H1 (cell line): Measurements from ENCODE around the gene LIPA. TPM values are rescaled to one million over a fixed set of nuclear protein-coding genes. Genes with fewer than 3 reads are reported as not detected.

ENCODE experiments used
- CTCF ChIA-PET: fragments of 300-600 bp; sonication (Branson Sonifier 250); formaldehyde crosslinking; loops from one replicate; lab custom pipeline; 2021; ENCODE audit not compliant: partially characterized antibody; lab: Charles Lee
- POLR2A ChIA-PET: fragments of 300-600 bp; sonication (Branson Sonifier 250); formaldehyde crosslinking; loops from one replicate; lab custom pipeline; 2021; ENCODE audit warnings: inconsistent platforms; ENCODE audit not compliant: partially characterized antibody; lab: Charles Lee
- DNase-seq, 2 experiments: peaks; one replicate each; pipeline versions ENCODE4 v3.0.0 to v3.0.0-alpha.2; 2010 to 2022; ENCODE audit warnings: low spot score in 2 of 2, low read depth in 1 of 2, mixed read lengths in 1 of 2
- FAIRE-seq: peaks from 2 replicates; lab custom pipeline; 2011; peaks lifted over from hg19 to GRCh38; lab: Jason Lieb, UNC
- H2AFZ ChIP-seq: 2 replicates; pipeline ENCODE4 v1.8.1; 2012; ENCODE audit warnings: low read length, inconsistent platforms
- H2AK5ac ChIP-seq: 2 replicates; pipeline ENCODE4 v1.6.1; 2013; ENCODE audit warnings: low read depth, low read length
- H2BK120ac ChIP-seq: replicated peaks from 2 replicates; pipeline ENCODE3; 2013; ENCODE audit warnings: low read depth, low read length, inconsistent platforms
- H2BK12ac ChIP-seq: 2 replicates; pipeline ENCODE4 v1.6.1; 2013; ENCODE audit warnings: low read depth, low read length
- H2BK15ac ChIP-seq: 2 replicates; pipeline ENCODE4 v1.6.1; 2013; ENCODE audit warnings: low read length
- H2BK20ac ChIP-seq: 2 replicates; pipeline ENCODE4 v1.6.1; 2013; ENCODE audit warnings: low read length
- H2BK5ac ChIP-seq: 2 replicates; pipeline ENCODE4 v1.6.1; 2013; ENCODE audit warnings: low read depth, low read length
- H3K14ac ChIP-seq: 2 replicates; pipeline ENCODE4 v1.6.1; 2013; ENCODE audit warnings: inconsistent platforms; ENCODE audit not compliant: insufficient read length
- H3K18ac ChIP-seq: 2 replicates; pipeline ENCODE4 v1.6.1; 2013; ENCODE audit warnings: low read length; ENCODE audit errors: extremely low read depth
- H3K23ac ChIP-seq: 2 replicates; pipeline ENCODE4 v1.6.1; 2013; ENCODE audit warnings: inconsistent platforms; ENCODE audit not compliant: insufficient read length
- H3K23me2 ChIP-seq: 2 replicates; pipeline ENCODE4 v1.6.1; 2013; ENCODE audit warnings: low read depth, low read length
- H3K27ac ChIP-seq: 2 replicates; pipeline ENCODE4 v1.6.1; 2011; ENCODE audit warnings: low read depth, low read length, inconsistent platforms
- H3K27me3 ChIP-seq, 4 experiments: replicated peaks in 1 of 4; 1 replicate in 1 of 4; 2 replicates in 3 of 4; pipeline versions ENCODE4 v1.6.1 to v1.8.1; 2011 to 2013; ENCODE audit warnings: low read length in 3 of 4, mild to moderate bottlenecking in 3 of 4, inconsistent platforms in 2 of 4, mixed read lengths in 2 of 4, moderate library complexity in 1 of 4; ENCODE audit not compliant: control insufficient read depth in 3 of 4, insufficient read depth in 3 of 4; ENCODE audit errors: extremely low read depth in 1 of 4
- H3K36me3 ChIP-seq, 4 experiments: 2 replicates each; pipeline versions ENCODE4 v1.6.1 to v1.8.1; 2011 to 2013; ENCODE audit warnings: mild to moderate bottlenecking in 4 of 4, low read length in 3 of 4, moderate library complexity in 2 of 4, control low read depth in 1 of 4, inconsistent platforms in 1 of 4; ENCODE audit not compliant: insufficient read depth in 4 of 4, control insufficient read depth in 2 of 4
- H3K4ac ChIP-seq: replicated peaks from 2 replicates; pipeline ENCODE3; 2013; ENCODE audit warnings: low read length, low read depth, mixed read lengths, inconsistent platforms; ENCODE audit not compliant: insufficient read length
- H3K4me1 ChIP-seq, 4 experiments: replicated peaks in 1 of 4; 1 replicate in 1 of 4; 2 replicates in 3 of 4; pipeline versions ENCODE4 v1.6.1 to v1.8.1; 2011 to 2013; ENCODE audit warnings: low read length in 3 of 4, inconsistent platforms in 2 of 4, mixed read lengths in 1 of 4; ENCODE audit not compliant: insufficient read depth in 4 of 4, control insufficient read depth in 3 of 4
- H3K4me2 ChIP-seq, 2 experiments: 2 replicates each; pipeline versions ENCODE4 v1.6.1 to v1.8.1; 2011 to 2013; ENCODE audit warnings: low read depth in 2 of 2, low read length in 2 of 2, control low read depth in 1 of 2, inconsistent platforms in 1 of 2, mild to moderate bottlenecking in 1 of 2; ENCODE audit not compliant: insufficient read depth in 1 of 2
- H3K4me3 ChIP-seq, 4 experiments: fragments of 200-600, 300-600 bp in 1 of 4; sonication (generic), shearing (Covaris generic), sonication (Bioruptor Twin) in 1 of 4; 2 replicates each; pipeline versions ENCODE4 v1.5.1 to v1.8.1; 2011 to 2016; ENCODE audit warnings: low read length in 4 of 4, low read depth in 3 of 4, control low read depth in 2 of 4, inconsistent platforms in 2 of 4, mild to moderate bottlenecking in 2 of 4, mixed read lengths in 1 of 4, moderate library complexity in 1 of 4; ENCODE audit not compliant: insufficient read depth in 2 of 4; ENCODE audit errors: extremely low read depth in 1 of 4
- H3K56ac ChIP-seq: replicated peaks from 2 replicates; pipeline ENCODE3; 2013; ENCODE audit warnings: low read depth, mild to moderate bottlenecking, mixed read lengths, low read length, inconsistent platforms; ENCODE audit not compliant: insufficient read length
- H3K79me1 ChIP-seq: 2 replicates; pipeline ENCODE4 v1.6.1; 2013; ENCODE audit warnings: low read depth, low read length, control low read depth
- H3K79me2 ChIP-seq, 2 experiments: 2 replicates each; pipeline versions ENCODE4 v1.6.1 to v1.8.1; 2012 to 2013; ENCODE audit warnings: low read length in 2 of 2, mild to moderate bottlenecking in 2 of 2, inconsistent platforms in 1 of 2; ENCODE audit not compliant: insufficient read depth in 2 of 2, control insufficient read depth in 1 of 2
- H3K9ac ChIP-seq, 4 experiments: replicated peaks in 1 of 4; 1 replicate in 1 of 4; 2 replicates in 3 of 4; pipeline versions ENCODE4 v1.6.1 to v1.8.1; 2011 to 2013; ENCODE audit warnings: low read depth in 3 of 4, low read length in 3 of 4, control low read depth in 2 of 4, mild to moderate bottlenecking in 2 of 4, moderate library complexity in 2 of 4, inconsistent platforms in 1 of 4; ENCODE audit errors: extremely low read depth in 1 of 4
- H3K9me3 ChIP-seq, 2 experiments: 2 replicates each; pipeline versions ENCODE4 v1.6.1 to v1.8.1; 2012 to 2013; ENCODE audit warnings: mild to moderate bottlenecking in 2 of 2, moderate library complexity in 2 of 2, control low read depth in 1 of 2, inconsistent platforms in 1 of 2, low read depth in 1 of 2, low read length in 1 of 2, mixed read lengths in 1 of 2; ENCODE audit not compliant: insufficient read depth in 2 of 2
- H4K20me1 ChIP-seq, 2 experiments: replicated peaks in 1 of 2; 2 replicates each; pipeline versions ENCODE3 to v1.8.1; 2011 to 2013; ENCODE audit warnings: inconsistent platforms in 2 of 2, low read length in 2 of 2, mild to moderate bottlenecking in 1 of 2; ENCODE audit not compliant: insufficient read depth in 2 of 2, control insufficient read depth in 1 of 2
- H4K5ac ChIP-seq: 2 replicates; pipeline ENCODE4 v1.6.1; 2013; ENCODE audit warnings: low read length, low read depth, mixed read lengths, inconsistent platforms; ENCODE audit not compliant: insufficient read length
- H4K8ac ChIP-seq: 2 replicates; pipeline ENCODE4 v1.8.0; 2013; ENCODE audit warnings: mild to moderate bottlenecking, moderate library complexity, low read length, inconsistent platforms; ENCODE audit not compliant: insufficient read depth; ENCODE audit errors: extremely low read depth
- H4K91ac ChIP-seq: replicated peaks from 2 replicates; pipeline ENCODE3; 2013; ENCODE audit warnings: low read length, mixed read lengths, inconsistent platforms; ENCODE audit not compliant: insufficient read length
- ATF2 ChIP-seq: IDR thresholded peaks from 2 replicates; pipeline ENCODE4 v1.6.1; 2012; ENCODE audit warnings: low read length, inconsistent platforms
- CBX5 ChIP-seq: fragments of 300-800, 300-1000 bp; sonication (generic); IDR thresholded peaks from 2 replicates; pipeline ENCODE4 v1.7.1; 2016; ENCODE audit warnings: antibody characterized with exemption, low read length, low read depth
- CEBPB ChIP-seq: IDR thresholded peaks from 2 replicates; pipeline ENCODE4 v1.6.1; 2012; ENCODE audit warnings: low read depth, low read length
- CHD1 ChIP-seq: IDR thresholded peaks from 2 replicates; pipeline ENCODE4 v1.6.1; 2012; ENCODE audit warnings: low read depth, low read length, improper control_type of control experiment
- CTBP2 ChIP-seq: IDR thresholded peaks from 2 replicates; pipeline ENCODE4 v1.7.0; 2011; ENCODE audit warnings: borderline replicate concordance, mild to moderate bottlenecking, moderate library complexity, mixed read lengths, low read length; ENCODE audit not compliant: insufficient read depth, insufficient read length
- CTCF ChIP-seq, 3 experiments: IDR thresholded peaks; 1 replicate in 2 of 3; 2 replicates in 1 of 3; pipeline versions ENCODE4 v1.5.1 to v1.6.1; 2011; ENCODE audit warnings: low read length in 3 of 3, mild to moderate bottlenecking in 3 of 3, inconsistent platforms in 2 of 3, low read depth in 1 of 3, moderate library complexity in 1 of 3; ENCODE audit not compliant: insufficient read depth in 1 of 3; ENCODE audit errors: control extremely low read depth in 1 of 3
- MAX ChIP-seq: IDR thresholded peaks from 2 replicates; pipeline ENCODE4 v1.6.1; 2012; ENCODE audit warnings: inconsistent platforms
- SP4 ChIP-seq: IDR thresholded peaks from 2 replicates; pipeline ENCODE4 v1.6.1; 2012; ENCODE audit warnings: low read length, inconsistent platforms
- ZNF274 ChIP-seq: IDR thresholded peaks from 2 replicates; pipeline ENCODE4 v1.7.0; 2012; ENCODE audit warnings: low read length, borderline replicate concordance; ENCODE audit errors: extremely low read depth
- WGBS, 2 experiments: shearing (Covaris generic) in 1 of 2; methylation state at CpG; one replicate each; pipeline versions ENCODE4 v1.1.6 to v1.1.7; 2013 to 2015; ENCODE audit warnings: low lambda C conversion rate in 2 of 2, mixed read lengths in 2 of 2, inconsistent platforms in 1 of 2, low coverage in 1 of 2, missing lambda C conversion rate in 1 of 2; ENCODE audit not compliant: insufficient replicate concordance in 2 of 2, insufficient coverage in 1 of 2, insufficient read length in 1 of 2; ENCODE audit errors: extremely low coverage in 1 of 2, missing lambda C conversion rate in 1 of 2; 5-methylcytosine and 5-hydroxymethylcytosine counted together
- polyA plus RNA-seq, 7 experiments: library from polyadenylated mRNA; depleted of rRNA in 3 of 7; stranded (reverse) in 5 of 7; unstranded in 2 of 7; fragments of >200 nt in 5 of 7; fragments of 200-250 nt in 2 of 7; gene quantifications; 1 replicate in 5 of 7; 2 replicates in 1 of 7; 4 replicates in 1 of 7; pipeline versions ENCODE4 v1.2.1 to v1.2.3, GENCODE V29; 2011 to 2013; ENCODE audit warnings: missing spikeins in 2 of 7, mixed read lengths in 2 of 7
- total RNA-seq: library from RNA; stranded (reverse); fragmentation: NEBNext Ultra II Directional; extraction: Animal tissue kit (Norgen Biotek cat#: 25700); gene quantifications from 2 replicates; pipeline ENCODE4 v1.2.1, GENCODE V29; 2021

The LIPA gene
- total and polyA plus RNA-seq, 2 of the 8 experiments (the other 6 are each of a cell fraction or from before 2014, with no cell fraction given) = 18.1 to 32.4 TPM

GRCh38 chr10:89189211-89189734, 62.3 kb downstream of the LIPA start:
- Histone ChIP-seq H2BK15ac (no peak overlapping the region), H2AK5ac (no peak overlapping the region), H3K27me3 (no peaks in the 10 kb centered on the region), H3K18ac (no peak overlapping the region), H4K91ac (no peak overlapping the region), H3K79me2 (no peaks in the 10 kb centered on the region), H3K79me1 (no peaks in the 10 kb centered on the region), H3K56ac (no peak overlapping the region), H2BK12ac (no peak overlapping the region), H3K4ac (no peak overlapping the region), H3K4me3 (no peak overlapping the region), H3K23me2 (no peaks in the 10 kb centered on the region), H4K8ac (no peak overlapping the region), H3K4me1 (peaks cover 0 to 2% (median 0%) of the 10 kb centered on the region in 4 experiments; a peak in 2 of 7 replicates), H3K14ac (no peak overlapping the region), H3K9ac (no peak overlapping the region), H3K36me3 (no peaks in the 10 kb centered on the region), H3K4me2 (no peak overlapping the region), H4K5ac (no peak overlapping the region), H2BK120ac (no peak overlapping the region), H3K23ac (no peak overlapping the region), H2BK20ac (no peak overlapping the region), H3K27ac (no peak overlapping the region), H4K20me1 (no peaks in the 10 kb centered on the region), H2AFZ (no peak overlapping the region), H3K9me3 (no peaks in the 10 kb centered on the region), H2BK5ac (no peak overlapping the region)
- ChIA-PET POLR2A (no interaction called here), CTCF (no interaction called here)
- 95% methylated on average over 2 of the region's 2 CpGs; no CpG with 5 or more reads in 1 of the 2 experiments for WGBS, 2 experiments
- FAIRE-seq (no peak), DNase-seq (no peak)
- TF ChIP-seq CTCF (IDR thresholded peaks at IDR 0.05; ENCODE audit: control extremely low read depth in 1 of 3, insufficient read depth in 1 of 3, low read depth in 1 of 3, low read length in 3 of 3) (no peak), CHD1 (no peak), MAX (no peak), CEBPB (no peak), CBX5 (no peak), ATF2 (no peak), ZNF274 (no peak), SP4 (no peak), CTBP2 (no peak)
